ENCODE results near the gene GLI3.

GLI3 gene

GRCh38 chr7:42011846-42012245, 225.2 kb downstream of the GLI3 start:
- no peak for DNase-seq (ENCODE audit: low read depth in 4 of 4, low spot score in 1 of 4)

GRCh38 chr7:42010751-42011150, 226.3 kb downstream of the GLI3 start:
- no peak for DNase-seq (ENCODE audit: low read depth in 4 of 4, low spot score in 1 of 4)

DNA sequence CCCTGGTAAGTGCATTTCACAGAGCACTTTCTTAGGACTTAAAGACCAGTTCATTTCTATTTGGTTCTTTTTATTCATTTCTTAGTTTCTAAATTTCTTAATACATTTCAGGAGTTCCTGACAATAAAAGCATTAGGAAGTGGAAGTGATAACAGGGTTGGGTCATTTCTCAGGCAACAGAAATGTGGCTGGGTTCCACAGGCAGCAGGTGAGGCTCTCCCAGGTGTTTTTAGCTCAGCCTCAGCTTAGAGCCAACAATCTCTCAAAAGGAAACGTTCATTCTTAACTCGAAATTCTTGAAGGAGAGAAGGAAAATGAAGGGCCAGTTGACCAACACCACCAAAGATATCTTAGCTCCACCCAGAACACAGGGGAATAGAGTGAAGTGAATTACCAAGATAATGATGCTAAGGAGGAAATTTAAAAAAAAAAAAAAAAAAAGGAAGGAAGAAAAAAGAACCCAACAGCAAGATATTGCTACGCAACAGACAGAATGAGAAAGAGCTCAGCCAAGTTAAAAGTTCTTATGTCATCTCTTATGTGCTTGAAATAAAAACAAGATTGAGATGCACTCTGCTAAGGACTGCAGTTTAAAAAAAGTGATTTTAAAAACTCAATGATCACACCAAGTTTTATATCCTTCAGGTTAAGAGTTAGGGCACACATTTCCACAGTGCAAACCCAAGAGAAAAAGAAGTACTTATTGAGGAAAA, 230.1 kb downstream of the GLI3 start:
- DNase-seq (ENCODE audit: low read depth in 4 of 4, low spot score in 1 of 4) = no peak

DNA sequence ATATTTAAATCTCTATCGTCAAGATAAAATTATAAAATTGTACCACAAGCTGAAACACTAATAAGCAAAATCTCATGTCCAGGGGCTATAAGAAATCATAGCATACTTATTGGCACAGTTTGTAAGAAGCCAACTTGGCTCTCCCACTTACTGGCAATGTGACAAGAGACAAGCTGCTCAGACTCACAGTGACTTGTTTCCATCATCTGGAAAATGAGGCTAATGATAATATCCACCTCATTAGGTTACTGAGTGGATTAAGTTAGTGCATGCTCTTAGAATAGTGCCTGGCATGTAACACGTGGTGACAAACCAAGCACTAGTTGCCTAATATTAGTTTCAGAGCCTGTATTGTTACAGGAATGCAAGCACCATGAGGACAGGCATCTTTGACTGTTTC, 234.4 kb downstream of the GLI3 start:
- no peak for DNase-seq (ENCODE audit: low read depth in 4 of 4, low spot score in 1 of 4)

DNA sequence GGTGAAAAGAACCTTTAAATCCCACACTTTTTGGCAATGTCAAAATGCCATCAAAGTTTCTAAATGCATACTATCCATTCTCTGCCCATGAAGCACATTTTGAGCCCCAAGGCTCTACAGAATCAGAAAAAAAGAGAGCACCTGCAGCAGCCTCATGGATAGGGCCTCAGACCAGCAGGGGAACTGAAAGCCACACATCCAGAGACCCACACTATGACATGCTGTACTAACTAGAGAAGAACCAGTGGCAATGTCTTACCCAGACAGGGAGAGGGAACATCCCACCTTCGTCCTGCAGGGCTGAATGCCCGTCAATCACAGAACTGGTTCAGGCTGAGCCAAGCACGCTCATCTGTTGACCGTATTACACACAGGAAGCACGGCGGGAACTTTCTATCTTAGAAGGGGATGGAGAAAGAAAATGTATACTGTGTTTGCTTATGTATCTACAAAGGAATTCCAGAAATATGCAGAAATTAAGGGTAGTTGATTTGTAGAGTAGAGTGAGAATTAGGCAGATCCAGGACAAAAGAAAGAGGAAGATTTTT, 237.2 kb downstream of the GLI3 start:
- no peak for DNase-seq (ENCODE audit: low read depth in 4 of 4, low spot score in 1 of 4)

DNA sequence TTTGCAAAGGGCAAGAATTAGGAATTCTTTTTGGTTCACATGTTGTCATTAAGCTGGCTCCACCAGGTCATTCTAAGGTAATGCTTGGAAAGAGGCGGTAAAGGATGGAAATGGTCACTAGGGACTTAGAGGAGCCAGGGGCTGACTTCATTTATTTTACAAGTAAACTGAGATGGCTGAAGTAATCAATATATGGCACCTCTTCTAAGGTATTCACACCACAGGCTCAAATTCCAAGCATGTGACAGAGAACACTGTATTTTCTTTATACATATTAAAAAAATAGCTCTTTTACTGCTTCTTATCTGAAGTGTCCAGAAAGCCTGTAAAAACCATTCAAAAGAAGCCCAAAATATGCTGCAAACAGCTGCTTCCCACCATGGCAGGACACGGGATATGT, 239.0 kb downstream of the GLI3 start:
- DNase-seq (ENCODE audit: low read depth in 4 of 4, low spot score in 1 of 4) = no peak

DNA sequence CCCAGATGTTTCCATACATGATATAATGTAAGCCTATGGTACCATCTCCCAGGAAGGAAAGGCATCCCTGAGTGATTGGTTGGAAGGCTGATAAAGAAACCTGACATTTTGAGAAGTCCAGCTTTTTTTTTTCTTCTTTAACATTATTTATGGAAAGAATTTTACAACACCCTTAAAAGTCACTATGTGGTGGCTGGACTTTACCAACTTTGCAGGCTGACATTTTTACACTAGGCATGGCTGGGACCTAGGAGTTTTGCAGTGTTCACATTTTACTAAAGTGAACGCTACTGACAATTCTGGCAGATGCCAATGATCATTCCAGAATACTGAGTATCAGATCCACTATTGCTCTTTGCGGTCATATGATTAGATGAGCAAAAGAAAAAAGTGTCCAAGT, 239.9 kb downstream of the GLI3 start:
- DNase-seq (ENCODE audit: low read depth in 4 of 4, low spot score in 1 of 4) = no peak

GRCh38 chr7:41996381-41997035, 240.5 kb downstream of the GLI3 start:
- no peak for DNase-seq (ENCODE audit: low read depth in 4 of 4, low spot score in 1 of 4)

- DNase-seq (ENCODE audit: low read depth in 4 of 4, low spot score in 1 of 4) = no peak
These were observed 241.3 kb downstream of the GLI3 start for GRCh38 chr7:41995632-41996271.

DNA sequence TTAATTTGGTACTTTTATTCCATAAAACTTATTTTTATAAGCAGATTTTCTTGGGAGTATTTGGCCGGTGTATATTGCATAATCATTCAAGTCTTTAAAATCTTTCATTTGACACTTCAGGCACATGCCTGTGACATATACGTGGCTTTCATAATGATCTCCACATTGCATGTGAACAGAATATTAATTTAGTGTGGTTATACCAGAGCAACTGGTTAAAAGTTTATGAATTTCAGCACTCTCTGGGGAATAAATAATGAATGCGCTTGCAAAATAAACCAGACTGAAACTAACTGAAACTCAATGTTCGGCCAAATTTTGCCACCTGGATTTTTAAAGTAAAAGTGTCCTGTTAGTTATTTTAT, 242.3 kb downstream of the GLI3 start:
- no peak for DNase-seq (ENCODE audit: low read depth in 4 of 4, low spot score in 1 of 4)

- DNase-seq (ENCODE audit: low read depth in 4 of 4, low spot score in 1 of 4) = no peak
These were observed 242.8 kb downstream of the GLI3 start for GRCh38 chr7:41994036-41994745.

- no peak for DNase-seq (ENCODE audit: low read depth in 4 of 4, low spot score in 1 of 4)
These were observed 243.8 kb downstream of the GLI3 start for GRCh38 chr7:41992881-41993867.

DNA sequence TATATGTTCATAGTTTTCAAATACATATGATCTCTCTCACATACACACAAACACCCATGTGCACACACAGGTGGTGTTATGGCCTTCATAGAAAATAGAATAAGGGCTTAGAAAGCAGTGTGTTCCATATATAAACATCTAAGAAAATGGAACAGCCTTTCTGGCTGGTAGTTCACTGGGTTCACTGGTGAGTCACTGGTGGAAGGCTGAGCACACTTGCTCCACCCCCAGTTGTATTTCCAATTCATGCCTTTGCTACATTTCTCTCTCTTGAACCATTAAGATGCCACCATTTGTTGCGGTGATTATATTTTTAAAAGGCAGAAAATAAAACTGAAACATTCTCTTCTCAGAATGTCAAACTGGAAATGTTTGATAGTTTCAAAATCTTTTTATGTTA, 252.1 kb downstream of the GLI3 start:
- no peak for DNase-seq (ENCODE audit: low read depth in 4 of 4, low spot score in 1 of 4)

GRCh38 chr7:41981046-41982040, 255.7 kb downstream of the GLI3 start:
- DNase-seq (ENCODE audit: low read depth in 4 of 4, low spot score in 1 of 4) = no peak

- no peak for DNase-seq (ENCODE audit: low read depth in 4 of 4, low spot score in 1 of 4)
These were observed 257.1 kb downstream of the GLI3 start for GRCh38 chr7:41979834-41980307.

GRCh38 chr7:41978858-41979257, 258.2 kb downstream of the GLI3 start:
- DNase-seq (ENCODE audit: low read depth in 4 of 4, low spot score in 1 of 4) = no peak

GRCh38 chr7:41977661-41978060, 259.3 kb downstream of the GLI3 start:
- DNase-seq (ENCODE audit: low read depth in 4 of 4, low spot score in 1 of 4) = no peak

GRCh38 chr7:41977151-41977651, 259.8 kb downstream of the GLI3 start:
- DNase-seq (ENCODE audit: low read depth in 4 of 4, low spot score in 1 of 4) = no peak

GRCh38 chr7:41976411-41976810, 260.6 kb downstream of the GLI3 start:
- no peak for DNase-seq (ENCODE audit: low read depth in 4 of 4, low spot score in 1 of 4)

Measured in stimulated activated CD4-positive, alpha-beta T cell treated with anti-CD3 and anti-CD28 coated beads, Interleukin-1b, Interleukin-23, amount 100 ng/mL, for 24 hours (primary cell).